Activated naive CD4-positive, alpha-beta T cell treated with anti-CD3 and anti-CD28 coated beads, Interleukin-2, amount 50 U/mL, for 72 hours (primary cell): Measurements from ENCODE around the gene CRPPA. TPM values are rescaled to one million over a fixed set of nuclear protein-coding genes. Genes with fewer than 3 reads are reported as not detected.

Experiments used
- ATAC-seq, 2 donors: fragments of 150-1000 bp; cut with Tn5 transposase; 2 replicates each; pipeline ENCODE4 v1.10.0; 2021; ENCODE audit warnings: mild to moderate bottlenecking in 2 of 2, moderate library complexity in 2 of 2
- DNase-seq, 2 donors: peaks; one replicate each; pipeline ENCODE4 v3.0.0; 2021 to 2022; ENCODE audit warnings: low spot score in 2 of 2
- H3K27ac Mint-ChIP-seq, 2 donors: one replicate each; pipeline ENCODE4 v1.8.0; 2022; ENCODE audit warnings: mild to moderate bottlenecking in 2 of 2, mixed read lengths in 2 of 2
- H3K36me3 Mint-ChIP-seq, 2 donors: one replicate each; pipeline ENCODE4 v1.8.0; 2022; ENCODE audit warnings: mixed read lengths in 2 of 2
- H3K9me3 Mint-ChIP-seq, 2 donors: one replicate each; pipeline ENCODE4 v1.8.0; 2022; ENCODE audit warnings: mixed read lengths in 2 of 2
- total RNA-seq, 2 donors: library from RNA; stranded (reverse); gene quantifications; one replicate each; pipeline ENCODE4 v1.2.3, GENCODE V29; 2022

CRPPA gene
- total RNA-seq, 2 donors from 2014 or later: 0.43 to 1.0 TPM

DNA sequence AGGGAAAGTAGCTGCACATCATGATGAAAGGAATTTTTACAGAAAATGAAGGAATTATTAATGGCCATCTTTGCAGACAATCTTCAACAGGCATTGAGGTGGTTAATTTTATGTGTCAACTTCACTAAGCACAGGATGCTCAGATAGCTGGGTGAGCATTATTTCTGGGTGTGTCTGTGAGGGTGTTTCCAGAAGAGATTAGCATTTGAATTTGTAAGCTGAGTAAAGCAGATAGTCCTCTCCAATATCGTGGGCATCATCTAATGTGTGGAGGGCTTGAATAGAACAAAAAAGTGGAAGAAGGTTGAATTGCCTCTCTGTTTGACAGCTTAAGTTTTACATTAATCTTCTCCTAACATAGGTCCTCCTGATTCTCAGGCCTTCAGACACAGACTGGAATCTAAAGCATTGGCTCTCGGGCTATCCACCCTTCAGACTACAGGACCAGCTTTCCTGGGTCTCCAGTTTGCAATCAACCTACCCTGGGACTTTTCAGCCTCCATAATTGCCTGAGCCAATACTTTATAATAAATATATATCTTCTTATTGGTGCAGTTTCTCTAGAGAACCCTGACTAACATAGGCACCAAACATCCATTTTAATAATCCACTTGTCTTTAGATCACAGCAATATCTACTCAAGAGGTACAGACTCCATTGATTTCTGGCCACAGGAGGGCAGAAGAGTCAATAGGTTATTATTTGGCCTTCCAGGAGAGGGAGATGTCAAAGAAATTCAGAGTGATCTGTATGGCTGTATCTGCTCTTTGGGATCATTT, 10.5 kb upstream of the CRPPA start:
- DNase-seq: no peak
- Mint-ChIP-seq H3K9me3 (no peaks in the 10 kb centered on the region), H3K36me3 (no peaks in the 10 kb centered on the region), H3K27ac (no peak overlapping the region)
- peak; percentile 53 to 71 for ATAC-seq

DNA sequence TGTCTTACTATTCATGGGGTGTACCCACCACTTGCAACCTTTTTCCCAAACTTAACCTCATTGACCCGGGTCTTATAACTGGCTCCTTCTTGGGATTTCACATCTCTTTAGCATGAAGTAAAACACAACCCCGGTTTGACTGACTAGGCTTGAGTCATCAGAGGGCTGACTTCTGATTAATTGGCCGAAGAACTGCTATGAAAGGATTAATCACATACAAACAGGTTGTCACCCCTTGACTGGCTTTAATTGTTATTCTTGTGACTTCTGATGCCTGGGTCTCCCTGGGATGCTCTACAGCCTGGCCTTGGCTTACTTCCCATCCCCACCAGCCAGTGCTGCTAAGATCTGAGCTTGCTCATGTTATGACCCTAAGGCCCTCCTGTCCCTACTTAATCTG, 8.8 kb upstream of the CRPPA start:
- Mint-ChIP-seq H3K36me3 (no peaks in the 10 kb centered on the region), H3K9me3 (no peaks in the 10 kb centered on the region), H3K27ac (no peak overlapping the region)
- no peak for DNase-seq
- ATAC-seq: no peak

DNA sequence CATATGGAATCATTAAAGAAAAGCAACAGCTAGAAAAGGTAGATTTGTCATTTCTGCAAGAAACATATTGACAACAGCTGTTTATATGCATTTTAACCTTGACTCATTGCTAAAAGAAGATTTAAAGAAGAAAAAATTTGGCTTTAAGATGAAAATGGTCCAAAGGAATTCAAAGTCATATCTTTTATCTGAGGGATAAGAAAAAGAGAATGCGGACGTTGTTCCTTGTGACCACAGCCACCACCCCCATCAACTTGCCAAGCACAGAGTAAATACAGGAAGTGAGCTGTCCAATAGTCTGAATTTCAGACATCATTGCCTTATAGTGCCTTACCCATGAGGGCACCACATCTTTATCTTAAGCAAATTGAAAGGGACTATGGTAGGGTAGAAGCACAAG, 7.3 kb upstream of the CRPPA start:
- Mint-ChIP-seq H3K27ac (no peak overlapping the region), H3K36me3 (no peaks in the 10 kb centered on the region), H3K9me3 (no peaks in the 10 kb centered on the region)
- no peak for ATAC-seq
- DNase-seq: no peak

DNA sequence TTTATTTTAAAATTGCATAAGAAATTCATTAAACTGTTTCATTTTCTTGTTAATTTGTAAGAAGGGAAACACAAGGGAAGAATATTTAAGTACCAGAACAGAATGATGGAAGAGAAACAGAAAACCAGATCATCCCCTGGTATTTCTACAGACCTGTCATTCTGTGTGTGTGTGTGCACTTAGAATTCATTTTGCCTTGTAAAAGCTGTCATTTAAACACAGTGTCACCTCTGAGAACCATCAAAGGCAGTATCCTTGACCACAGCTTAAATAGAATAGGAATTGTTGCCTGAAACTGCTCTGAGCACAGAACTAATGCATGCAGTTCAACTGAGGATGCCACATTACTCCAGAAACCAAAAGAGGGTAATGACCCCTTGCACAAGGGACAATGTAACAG, 6.8 kb upstream of the CRPPA start:
- Mint-ChIP-seq H3K36me3 (no peaks in the 10 kb centered on the region), H3K9me3 (no peaks in the 10 kb centered on the region), H3K27ac (no peak overlapping the region)
- no peak for DNase-seq
- ATAC-seq: no peak

DNA sequence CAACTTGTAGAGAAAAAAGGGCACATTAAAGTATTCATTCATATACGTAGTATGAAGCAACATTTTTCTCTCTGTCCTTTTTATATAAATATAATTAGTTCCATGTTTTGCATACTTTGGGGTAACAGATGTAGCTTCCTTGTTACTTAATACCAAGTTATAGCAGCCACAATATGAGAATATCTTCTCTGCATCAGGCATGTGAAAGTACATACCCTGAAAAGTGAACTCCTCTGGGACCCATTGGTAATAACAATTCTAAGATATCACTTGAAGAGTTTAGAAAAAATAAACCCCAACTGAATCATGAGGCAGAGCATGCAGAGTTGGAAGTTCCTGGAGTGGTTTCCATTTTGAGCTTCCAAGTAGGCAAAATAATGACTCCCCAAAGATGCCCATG, 2.4 kb upstream of the CRPPA start:
- H3K27ac Mint-ChIP-seq: no peak overlapping the region
- H3K36me3 Mint-ChIP-seq: peaks cover 4 to 10% of the 10 kb centered on the region in 2 donors
- DNase-seq: no peak
- H3K9me3 Mint-ChIP-seq: no peaks in the 10 kb centered on the region
- no peak for ATAC-seq

DNA sequence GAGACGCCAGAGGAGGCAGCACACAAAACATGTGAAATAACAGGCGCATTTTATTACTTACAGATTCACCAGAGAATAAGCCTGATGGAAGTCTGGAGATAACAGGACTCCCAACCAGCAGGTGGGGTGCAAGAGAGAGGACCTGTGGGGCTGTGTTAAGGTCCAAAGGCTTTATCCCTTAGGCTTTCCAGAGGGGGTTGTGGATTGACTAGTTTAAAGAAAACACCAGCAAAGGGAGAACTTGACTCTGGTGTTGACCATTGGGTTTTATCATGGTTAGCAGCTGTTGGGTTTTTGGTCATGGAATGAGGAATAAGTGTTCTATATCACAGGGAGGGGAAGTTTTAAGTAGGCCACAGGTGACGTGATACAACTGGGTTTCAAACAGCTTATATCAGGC, 1.6 kb upstream of the CRPPA start:
- Mint-ChIP-seq H3K36me3 (peaks cover 4 to 17% of the 10 kb centered on the region in 2 donors), H3K9me3 (peaks cover 0 to 6% of the 10 kb centered on the region in 2 donors)
- DNase-seq: no peak

GRCh38 chr7:16422103-16422435, 731 bp upstream of the CRPPA start:
- H3K27ac Mint-ChIP-seq: peak overlapping the region in 1 of 2 donors; percentile 89
- ATAC-seq: no peak
- H3K36me3 Mint-ChIP-seq: peaks cover 4 to 17% of the 10 kb centered on the region in 2 donors
- peaks cover 0 to 6% of the 10 kb centered on the region in 2 donors for H3K9me3 Mint-ChIP-seq
- no peak for DNase-seq

More for the DNA sequence above, 1.6 kb upstream of the CRPPA start:
- H3K27ac Mint-ChIP-seq: no peak overlapping the region
- no peak for ATAC-seq

DNA sequence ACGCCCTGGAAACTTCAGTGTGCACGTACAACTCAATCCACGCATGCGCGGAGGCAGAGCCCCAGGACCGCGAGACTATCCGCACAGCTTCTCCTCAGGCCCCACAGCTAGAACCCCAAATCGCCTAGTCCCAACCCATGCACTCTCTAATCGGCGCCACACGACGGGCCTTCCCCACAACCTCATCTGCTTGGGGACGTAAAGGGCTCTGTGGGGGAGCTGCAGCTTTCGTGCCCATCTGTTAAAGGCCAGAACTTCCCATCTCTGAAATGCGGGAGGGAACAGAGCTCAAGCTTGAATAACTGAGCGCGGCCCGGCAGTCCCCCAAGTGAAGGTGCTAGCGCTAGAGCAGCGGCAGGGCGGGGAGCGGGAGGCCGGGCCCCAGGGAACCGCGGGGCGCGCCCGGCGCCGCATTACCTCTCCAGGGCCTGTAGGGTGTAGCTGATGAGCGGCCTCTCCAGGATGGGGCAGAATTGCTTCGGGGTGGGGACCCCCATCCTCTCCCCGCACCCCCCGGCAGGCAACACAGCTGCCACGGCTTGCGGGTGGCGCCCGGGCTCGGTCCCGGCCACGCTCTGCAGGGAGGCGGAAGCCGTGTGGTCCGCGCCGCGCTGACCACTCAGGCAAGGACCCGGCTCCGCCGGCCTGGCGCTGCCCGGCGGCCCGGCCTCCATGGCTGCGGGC, 547 bp downstream of the CRPPA start:
- Mint-ChIP-seq H3K27ac (peak overlapping the region; percentile 89 to 90), H3K9me3 (peaks cover 0 to 6% of the 10 kb centered on the region in 2 donors), H3K36me3 (peaks cover 4 to 17% of the 10 kb centered on the region in 2 donors)
- peak; percentile 79 to 90 for DNase-seq
- peak; percentile 89 to 91 for ATAC-seq

GRCh38 chr7:16420329-16420648, 1.0 kb downstream of the CRPPA start:
- peaks cover 4 to 17% of the 10 kb centered on the region in 2 donors for H3K36me3 Mint-ChIP-seq
- peak overlapping the region; percentile 89 to 90 for H3K27ac Mint-ChIP-seq
- H3K9me3 Mint-ChIP-seq: peaks cover 0 to 6% of the 10 kb centered on the region in 2 donors
- peak in 1 of 2 donors; percentile 3 for ATAC-seq
- no peak for DNase-seq

DNA sequence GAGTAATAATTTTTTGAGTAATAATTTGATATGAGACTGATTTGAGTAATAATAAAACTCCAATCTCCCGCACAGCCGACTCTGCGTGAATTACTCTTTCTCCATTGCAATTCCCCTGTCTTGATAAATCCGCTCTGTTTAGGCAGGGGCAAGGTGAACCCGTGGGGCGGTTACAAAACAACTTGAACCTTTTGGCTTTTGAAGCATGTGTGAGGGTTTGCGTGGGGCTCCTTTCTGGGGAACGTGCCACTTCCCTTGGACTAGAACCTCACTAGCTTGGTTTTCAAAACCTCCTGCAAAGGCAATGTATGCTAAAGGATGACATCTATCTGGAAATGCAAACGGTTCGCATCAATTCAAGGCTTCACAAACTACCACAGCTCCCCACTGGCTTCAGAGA, 1.5 kb downstream of the CRPPA start:
- DNase-seq (no peak), ATAC-seq (no peak)
- peaks cover 4 to 17% of the 10 kb centered on the region in 2 donors for H3K36me3 Mint-ChIP-seq
- peak overlapping the region in 1 of 2 donors; percentile 89 for H3K27ac Mint-ChIP-seq
- peaks cover 0 to 6% of the 10 kb centered on the region in 2 donors for H3K9me3 Mint-ChIP-seq

DNA sequence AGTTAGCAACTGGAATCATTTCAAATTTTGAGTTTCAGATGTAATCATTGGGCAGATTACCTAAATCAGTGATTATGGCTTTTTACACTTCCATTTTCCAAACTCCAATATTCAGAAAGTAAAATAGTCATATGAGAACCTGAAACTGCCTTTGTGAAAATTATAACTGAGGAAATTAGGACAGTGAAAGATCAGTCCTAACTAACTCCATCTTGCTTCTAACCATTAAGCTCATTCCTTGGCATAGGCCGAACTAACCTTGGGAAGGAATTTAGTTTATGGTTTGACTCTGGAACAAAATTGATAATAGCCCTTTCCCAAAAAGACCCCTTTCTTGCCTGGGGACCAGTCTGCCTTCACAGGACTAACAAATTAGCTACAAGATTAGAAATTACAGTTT, 2.2 kb downstream of the CRPPA start:
- peaks cover 0 to 6% of the 10 kb centered on the region in 2 donors for H3K9me3 Mint-ChIP-seq
- no peak for ATAC-seq
- H3K36me3 Mint-ChIP-seq: peaks cover 4 to 17% of the 10 kb centered on the region in 2 donors
- no peak for DNase-seq
- no peak overlapping the region for H3K27ac Mint-ChIP-seq

DNA sequence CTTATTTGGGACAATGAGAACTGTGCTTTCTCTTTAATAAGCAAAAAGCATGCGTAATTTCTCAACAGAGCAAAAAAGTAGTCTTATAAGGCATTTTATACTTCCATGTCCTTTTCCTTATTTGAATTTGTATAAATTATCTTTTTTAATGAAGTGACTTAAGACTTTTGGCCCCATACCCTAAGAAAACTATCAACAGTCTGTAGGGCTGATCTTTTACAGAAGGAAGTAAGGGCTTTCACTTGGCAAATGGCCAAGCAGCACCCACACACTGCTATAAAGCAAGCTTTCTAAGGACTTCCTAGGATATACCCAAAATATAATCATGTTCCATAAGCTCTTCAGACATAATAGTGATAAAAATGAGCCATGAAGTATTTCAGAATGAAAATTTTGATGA, 3.4 kb downstream of the CRPPA start:
- peaks cover 0 to 6% of the 10 kb centered on the region in 2 donors for H3K9me3 Mint-ChIP-seq
- H3K27ac Mint-ChIP-seq: no peak overlapping the region
- ATAC-seq (no peak), DNase-seq (no peak)
- H3K36me3 Mint-ChIP-seq: peaks cover 4 to 17% of the 10 kb centered on the region in 2 donors

DNA sequence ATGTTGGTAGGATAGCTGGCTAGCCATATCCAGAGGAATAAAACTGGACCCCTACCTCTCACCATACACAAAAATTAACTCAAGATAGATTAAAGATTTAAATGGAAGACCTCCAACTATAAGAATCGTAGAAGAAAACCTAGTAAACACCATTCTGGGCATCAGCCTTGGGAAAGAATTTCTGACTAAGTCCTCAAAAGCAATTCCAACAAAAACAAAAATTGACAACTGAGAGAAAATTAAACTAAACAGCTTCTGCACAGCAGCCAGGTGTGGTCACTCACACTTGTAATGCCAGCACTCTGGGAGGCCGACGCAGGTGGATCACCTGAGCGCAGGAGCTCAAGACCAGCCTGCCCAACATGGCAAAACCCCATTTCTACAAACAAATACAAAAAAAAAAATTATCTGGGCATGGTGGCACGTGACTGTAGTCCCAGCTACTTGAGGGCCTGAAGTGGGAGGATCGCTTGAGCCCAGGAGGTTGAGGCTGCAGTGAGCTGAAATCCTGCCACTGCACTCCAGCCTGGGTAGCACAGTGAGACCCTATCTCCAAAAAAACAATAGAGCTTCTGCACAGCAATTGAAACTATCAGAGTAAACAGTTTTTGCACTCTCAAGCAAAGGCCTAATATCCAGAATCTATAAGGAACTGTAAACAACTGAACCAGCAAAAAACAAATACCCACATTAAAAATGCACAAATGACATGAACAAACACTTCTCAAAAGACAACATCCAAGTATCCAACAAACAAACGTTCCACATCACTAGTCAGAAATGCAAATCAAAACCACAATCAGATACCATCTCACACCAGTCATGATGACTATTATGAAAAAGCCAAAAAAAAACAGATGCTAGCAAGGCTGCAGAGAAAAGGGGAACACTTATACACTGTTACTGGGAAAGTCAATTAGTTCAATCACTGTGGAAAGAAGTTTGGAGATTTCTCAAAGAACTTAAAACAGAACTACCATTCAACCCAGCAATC, 4.8 kb downstream of the CRPPA start:
- Mint-ChIP-seq H3K9me3 (peaks cover 0 to 6% of the 10 kb centered on the region in 2 donors), H3K36me3 (peaks cover 4 to 17% of the 10 kb centered on the region in 2 donors), H3K27ac (no peak overlapping the region)
- DNase-seq (no peak), ATAC-seq (no peak)

DNA sequence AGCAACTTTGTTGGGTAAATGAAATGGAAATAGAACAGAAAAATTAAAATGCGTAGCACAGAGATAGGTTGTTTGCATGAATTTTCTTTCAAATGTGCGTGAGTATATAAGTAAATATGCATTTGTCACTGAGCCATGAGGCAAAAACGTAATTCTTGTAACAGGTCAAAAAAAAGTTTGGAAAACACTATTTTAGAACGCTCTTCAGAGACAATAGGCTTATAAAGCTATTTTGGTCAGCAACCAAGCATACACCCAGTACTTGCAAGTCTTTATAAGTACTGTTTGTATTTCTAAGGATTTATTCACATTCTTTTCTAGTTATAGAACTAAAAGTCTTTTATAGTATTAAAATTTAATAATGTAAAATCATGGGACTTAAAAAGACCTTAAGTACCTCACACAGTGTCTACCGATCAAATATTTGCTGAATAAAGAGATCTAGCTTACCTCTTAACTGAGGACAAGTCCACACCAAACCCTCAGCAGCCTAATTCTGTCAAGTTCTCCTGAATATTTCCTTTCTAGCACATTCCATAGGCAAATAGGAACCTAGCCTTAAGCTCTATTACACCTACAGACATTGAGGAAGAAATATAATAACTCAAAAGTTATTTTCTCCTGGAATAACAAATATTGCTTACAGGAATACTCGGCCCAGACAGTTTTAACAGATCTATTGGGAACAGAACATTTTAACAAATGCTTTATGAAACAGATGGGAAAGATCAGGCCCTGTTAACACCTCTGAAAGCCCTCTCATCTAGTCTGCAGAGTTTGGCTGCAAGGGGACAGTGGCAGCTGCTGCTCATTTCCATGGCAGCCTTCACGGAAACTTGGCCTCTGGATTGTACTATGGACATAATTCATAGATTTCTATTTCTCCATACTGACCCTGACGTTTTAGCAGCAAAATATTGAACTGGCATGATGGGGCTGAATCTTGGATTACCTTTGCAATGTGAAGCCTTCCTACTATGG, 8.8 kb downstream of the CRPPA start:
- Mint-ChIP-seq H3K36me3 (no peaks in the 10 kb centered on the region), H3K9me3 (no peaks in the 10 kb centered on the region), H3K27ac (no peak overlapping the region)
- ATAC-seq (no peak), DNase-seq (no peak)

GRCh38 chr7:16411391-16411790, 9.9 kb downstream of the CRPPA start:
- ATAC-seq (no peak), DNase-seq (no peak)
- Mint-ChIP-seq H3K9me3 (no peaks in the 10 kb centered on the region), H3K27ac (no peak overlapping the region), H3K36me3 (no peaks in the 10 kb centered on the region)

GRCh38 chr7:16409777-16410176, 11.6 kb downstream of the CRPPA start:
- DNase-seq (no peak), ATAC-seq (no peak)
- H3K36me3 Mint-ChIP-seq: no peaks in the 10 kb centered on the region
- H3K9me3 Mint-ChIP-seq: no peaks in the 10 kb centered on the region
- no peak overlapping the region for H3K27ac Mint-ChIP-seq
